Fibroblast of the aortic adventitia (primary cell): ENCODE data around the gene MPND. TPM values are rescaled to one million over a fixed set of nuclear protein-coding genes. Genes with fewer than 3 reads are reported as not detected.

Source experiments
- DNase-seq: peaks from one replicate; pipeline ENCODE4 v3.0.0-alpha.2; 2010; ENCODE audit warnings: low read depth
- H3K4me3 ChIP-seq: 2 replicates; pipeline ENCODE4 v1.5.1; 2011; ENCODE audit warnings: low read depth, mild to moderate bottlenecking, control low read depth, low read length, moderate library complexity
- total RNA-seq: library from RNA; depleted of rRNA; stranded (reverse); fragments of >200 nt; gene quantifications from 2 replicates; pipeline ENCODE4 v1.2.3, GENCODE V29; 2012; ENCODE audit warnings: low replicate concordance
- TF ChIP-seq, protein P1 (sequence below): IDR thresholded peaks from 2 replicates; pipeline ENCODE4 v1.5.1; 2011; ENCODE audit warnings: mild to moderate bottlenecking, low read length, control low read depth, inconsistent platforms; ENCODE audit not compliant: insufficient read depth

Gene MPND
- total RNA-seq, 1 donor, result 5.4 TPM

DNA sequence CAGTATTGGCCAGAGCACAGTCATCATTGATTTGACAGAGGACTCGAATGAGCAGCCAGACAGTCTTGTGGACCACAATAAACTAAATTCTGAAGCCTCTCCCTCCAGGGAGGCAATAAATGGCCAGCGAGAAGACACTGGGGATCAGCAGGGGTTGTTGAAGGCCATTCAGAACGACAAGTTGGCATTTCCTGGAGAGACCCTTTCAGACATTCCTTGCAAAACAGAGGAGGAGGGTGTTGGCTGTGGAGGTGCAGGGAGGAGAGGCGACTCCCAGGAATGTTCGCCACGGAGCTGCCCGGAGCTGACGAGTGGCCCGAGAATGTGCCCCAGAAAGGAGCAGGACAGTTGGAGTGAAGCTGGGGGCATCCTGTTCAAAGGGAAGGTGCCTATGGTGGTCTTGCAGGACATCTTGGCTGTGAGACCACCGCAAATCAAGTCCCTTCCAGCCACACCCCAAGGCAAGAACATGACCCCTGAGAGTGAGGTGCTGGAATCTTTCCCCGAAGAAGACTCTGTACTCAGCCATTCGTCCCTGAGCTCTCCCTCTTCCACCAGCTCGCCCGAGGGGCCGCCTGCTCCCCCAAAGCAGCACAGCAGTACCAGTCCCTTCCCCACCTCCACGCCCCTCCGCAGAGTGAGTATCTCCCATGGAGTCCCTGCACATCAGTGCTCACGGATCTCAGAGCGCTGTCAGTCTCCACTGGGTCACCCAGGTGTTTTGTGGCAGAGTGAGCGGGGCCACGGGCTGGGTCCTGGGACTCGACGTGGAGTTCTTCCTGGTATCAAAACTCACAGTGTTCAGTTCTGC, 66.0 kb downstream of the MPND start:
- no peak for DNase-seq
- TF ChIP-seq, protein P1, sequence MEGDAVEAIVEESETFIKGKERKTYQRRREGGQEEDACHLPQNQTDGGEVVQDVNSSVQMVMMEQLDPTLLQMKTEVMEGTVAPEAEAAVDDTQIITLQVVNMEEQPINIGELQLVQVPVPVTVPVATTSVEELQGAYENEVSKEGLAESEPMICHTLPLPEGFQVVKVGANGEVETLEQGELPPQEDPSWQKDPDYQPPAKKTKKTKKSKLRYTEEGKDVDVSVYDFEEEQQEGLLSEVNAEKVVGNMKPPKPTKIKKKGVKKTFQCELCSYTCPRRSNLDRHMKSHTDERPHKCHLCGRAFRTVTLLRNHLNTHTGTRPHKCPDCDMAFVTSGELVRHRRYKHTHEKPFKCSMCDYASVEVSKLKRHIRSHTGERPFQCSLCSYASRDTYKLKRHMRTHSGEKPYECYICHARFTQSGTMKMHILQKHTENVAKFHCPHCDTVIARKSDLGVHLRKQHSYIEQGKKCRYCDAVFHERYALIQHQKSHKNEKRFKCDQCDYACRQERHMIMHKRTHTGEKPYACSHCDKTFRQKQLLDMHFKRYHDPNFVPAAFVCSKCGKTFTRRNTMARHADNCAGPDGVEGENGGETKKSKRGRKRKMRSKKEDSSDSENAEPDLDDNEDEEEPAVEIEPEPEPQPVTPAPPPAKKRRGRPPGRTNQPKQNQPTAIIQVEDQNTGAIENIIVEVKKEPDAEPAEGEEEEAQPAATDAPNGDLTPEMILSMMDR, result no peak
- H3K4me3 ChIP-seq, result no peak overlapping the region

Other genes with a start within 250 kb of the MPND start
- 177 and 215 TPM in 2 replicates for gene MAP2K2, start 219.4 kb upstream of the MPND start, total RNA-seq
- not detected in 2 replicates for gene CREB3L3, start 189.9 kb upstream of the MPND start, total RNA-seq
- gene SIRT6, start 161.0 kb upstream of the MPND start, total RNA-seq, result 12.6 and 14.7 TPM in 2 replicates
- 0.99 and 5.1 TPM in 2 replicates for gene ANKRD24, start 160.9 kb upstream of the MPND start, total RNA-seq
- 0.33 TPM in 1 of 2 replicates, not detected in the other for gene EBI3, start 114.0 kb upstream of the MPND start, total RNA-seq
- 16.8 and 17.2 TPM in 2 replicates for gene YJU2, start 96.5 kb upstream of the MPND start, total RNA-seq
- not detected in 2 replicates for gene SHD, start 64.3 kb upstream of the MPND start, total RNA-seq
- gene TMIGD2, start 41.2 kb upstream of the MPND start, total RNA-seq, result not detected in 2 replicates
- gene FSD1, start 39.0 kb upstream of the MPND start, total RNA-seq, result 6.3 and 7.5 TPM in 2 replicates
- gene STAP2, start 4.7 kb upstream of the MPND start, total RNA-seq, result 1.2 and 7.5 TPM in 2 replicates
- gene SH3GL1, start 57.0 kb downstream of the MPND start, total RNA-seq, result 49.1 and 97.2 TPM in 2 replicates
- 8.6 and 25.8 TPM in 2 replicates for gene CHAF1A, start 59.1 kb downstream of the MPND start, total RNA-seq
- 87.9 and 126 TPM in 2 replicates for gene UBXN6, start 114.2 kb downstream of the MPND start, total RNA-seq
- 41.0 and 69.4 TPM in 2 replicates for gene HDGFL2, start 128.7 kb downstream of the MPND start, total RNA-seq
- gene PLIN4, start 174.9 kb downstream of the MPND start, total RNA-seq, result 0.90 and 6.6 TPM in 2 replicates
- 0.16 TPM in 1 of 2 replicates, not detected in the other for gene PLIN5, start 191.7 kb downstream of the MPND start, total RNA-seq
- gene LRG1, start 196.5 kb downstream of the MPND start, total RNA-seq, result not detected in 2 replicates
- 0.72 and 1.7 TPM in 2 replicates for gene SEMA6B, start 216.1 kb downstream of the MPND start, total RNA-seq